WTC11 (cell line): ENCODE measurements around the gene GAK.

Source experiments
- AFF4 ChIP-seq: sonication (generic); formaldehyde crosslinking; IDR thresholded peaks from 2 replicates; pipeline ENCODE4 v1.8.1; 2023; ENCODE audit warnings: mild to moderate bottlenecking, missing genetic modification reagents, borderline replicate concordance
- ATF1 ChIP-seq: sonication (generic); formaldehyde crosslinking; IDR thresholded peaks from 2 replicates; pipeline ENCODE4 v1.8.1; 2023; ENCODE audit warnings: mild to moderate bottlenecking, moderate library complexity, missing genetic modification reagents
- ATF3 ChIP-seq: sonication (generic); formaldehyde crosslinking; conservative IDR thresholded peaks from 2 replicates; pipeline ENCODE4 v1.8.1; 2022; ENCODE audit warnings: mild to moderate bottlenecking, missing genetic modification reagents
- ESRRA ChIP-seq: sonication (generic); formaldehyde crosslinking; IDR thresholded peaks from 2 replicates; pipeline ENCODE4 v1.8.1; 2022; ENCODE audit warnings: mild to moderate bottlenecking, missing genetic modification reagents, borderline replicate concordance
- FOXP1 ChIP-seq: sonication (generic); formaldehyde crosslinking; IDR thresholded peaks from 2 replicates; pipeline ENCODE4 v1.8.0; 2022; ENCODE audit warnings: missing genetic modification reagents, mild to moderate bottlenecking, moderate library complexity, borderline replicate concordance
- MAX ChIP-seq: sonication (generic); formaldehyde crosslinking; IDR thresholded peaks from 2 replicates; pipeline ENCODE4 v1.8.0; 2022; ENCODE audit warnings: mild to moderate bottlenecking, missing genetic modification reagents
- NR2C2 ChIP-seq: sonication (generic); formaldehyde crosslinking; IDR thresholded peaks from 2 replicates; pipeline ENCODE4 v1.8.0; 2022; ENCODE audit warnings: mild to moderate bottlenecking, missing genetic modification reagents
- PREB ChIP-seq: sonication (generic); formaldehyde crosslinking; IDR thresholded peaks from 2 replicates; pipeline ENCODE4 v1.8.1; 2022; ENCODE audit warnings: mild to moderate bottlenecking, missing genetic modification reagents, moderate library complexity, borderline replicate concordance
- TP53 ChIP-seq: sonication (generic); formaldehyde crosslinking; IDR thresholded peaks from 2 replicates; pipeline ENCODE4 v1.8.1; 2023; ENCODE audit warnings: mild to moderate bottlenecking, missing genetic modification reagents
- ZNF121 ChIP-seq: sonication (generic); formaldehyde crosslinking; IDR thresholded peaks from 2 replicates; pipeline ENCODE4 v1.8.0; 2023; ENCODE audit warnings: missing genetic modification reagents
- ZNF219 ChIP-seq: sonication (generic); formaldehyde crosslinking; IDR thresholded peaks from 2 replicates; pipeline ENCODE4 v1.8.0; 2023; ENCODE audit warnings: missing genetic modification reagents, mild to moderate bottlenecking, borderline replicate concordance
- TF ChIP-seq, protein P1 (sequence below): fragments of 200-600 bp; IDR thresholded peaks from 2 replicates; pipeline ENCODE4 v1.8.0; 2022; ENCODE audit warnings: antibody characterized with exemption

- TF ChIP-seq, protein P1, sequence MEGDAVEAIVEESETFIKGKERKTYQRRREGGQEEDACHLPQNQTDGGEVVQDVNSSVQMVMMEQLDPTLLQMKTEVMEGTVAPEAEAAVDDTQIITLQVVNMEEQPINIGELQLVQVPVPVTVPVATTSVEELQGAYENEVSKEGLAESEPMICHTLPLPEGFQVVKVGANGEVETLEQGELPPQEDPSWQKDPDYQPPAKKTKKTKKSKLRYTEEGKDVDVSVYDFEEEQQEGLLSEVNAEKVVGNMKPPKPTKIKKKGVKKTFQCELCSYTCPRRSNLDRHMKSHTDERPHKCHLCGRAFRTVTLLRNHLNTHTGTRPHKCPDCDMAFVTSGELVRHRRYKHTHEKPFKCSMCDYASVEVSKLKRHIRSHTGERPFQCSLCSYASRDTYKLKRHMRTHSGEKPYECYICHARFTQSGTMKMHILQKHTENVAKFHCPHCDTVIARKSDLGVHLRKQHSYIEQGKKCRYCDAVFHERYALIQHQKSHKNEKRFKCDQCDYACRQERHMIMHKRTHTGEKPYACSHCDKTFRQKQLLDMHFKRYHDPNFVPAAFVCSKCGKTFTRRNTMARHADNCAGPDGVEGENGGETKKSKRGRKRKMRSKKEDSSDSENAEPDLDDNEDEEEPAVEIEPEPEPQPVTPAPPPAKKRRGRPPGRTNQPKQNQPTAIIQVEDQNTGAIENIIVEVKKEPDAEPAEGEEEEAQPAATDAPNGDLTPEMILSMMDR, result no peak
- no peak for TF ChIP-seq ATF3 (CRISPR knock-in tag)
- TF ChIP-seq ZNF121 (CRISPR knock-in tag), result no peak
- no peak for TF ChIP-seq MAX (CRISPR knock-in tag)
- TF ChIP-seq PREB (CRISPR knock-in tag), result no peak
- no peak for TF ChIP-seq NR2C2 (CRISPR knock-in tag)
- TF ChIP-seq ESRRA (CRISPR knock-in tag), result no peak
- no peak for TF ChIP-seq ATF1
- no peak for TF ChIP-seq ZNF219 (CRISPR knock-in tag)
- no peak for TF ChIP-seq FOXP1 (CRISPR knock-in tag)
- no peak for TF ChIP-seq TP53 (CRISPR knock-in tag)
- no peak for TF ChIP-seq AFF4 (CRISPR knock-in tag)
These were observed 39.3 kb downstream of the GAK start for GRCh38 chr4:892780-893179.
